Stomach (tissue), 4 donors: ENCODE data around the gene TSPAN3.

ENCODE experiments used
- CTCF ChIP-seq, 7 experiments: fragments of 450-650 bp in 4 of 7; fragments of 200-600 bp in 3 of 7; sonication (generic) in 3 of 7; IDR thresholded peaks; one replicate each; pipeline ENCODE4 v1.5.1; 2016 to 2019; ENCODE audit warnings: antibody characterized with exemption in 7 of 7, control low read depth in 2 of 7, mild to moderate bottlenecking in 1 of 7
- POLR2AphosphoS5 ChIP-seq, 3 donors: sonication (generic); formaldehyde crosslinking; IDR thresholded peaks; one replicate each; pipeline ENCODE4 v1.6.1; 2016; ENCODE audit warnings: antibody characterized with exemption in 3 of 3

DNA sequence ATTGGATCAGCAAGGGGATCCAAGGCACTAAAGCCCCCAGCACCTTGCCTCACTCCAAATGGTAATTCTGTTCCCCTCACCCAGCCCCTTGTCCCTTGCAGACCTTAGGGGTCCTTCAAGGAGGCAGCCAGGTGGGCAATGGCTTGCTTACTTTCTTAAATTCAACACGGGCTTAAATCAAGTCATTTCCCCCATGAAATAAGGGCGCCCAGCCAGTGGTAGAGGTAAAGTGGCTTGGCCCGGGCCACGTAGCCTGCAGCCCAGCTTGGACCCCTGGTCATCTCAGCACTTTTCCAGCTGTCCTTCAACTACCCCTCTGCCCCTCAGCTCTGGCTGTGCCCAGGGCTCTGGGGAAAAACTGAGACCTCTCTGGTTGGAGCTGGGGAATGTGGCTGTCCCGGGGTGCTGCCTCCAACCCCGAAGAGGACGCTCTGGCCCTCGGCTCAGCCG lies 74.8 kb downstream of the TSPAN3 start:
- TF ChIP-seq CTCF (IDR thresholded peaks at IDR 0.05) (no peak), POLR2AphosphoS5 (IDR thresholded peaks at IDR 0.05) (no peak)
